ENCODE measurements around the gene SERGEF. TPM values are rescaled to one million over a fixed set of nuclear protein-coding genes. Genes with fewer than 3 reads are reported as not detected.
A peak's percentile ranks its signal among the peaks of the same experiment; 100 is the strongest.
"Not testable (repeated sequence)": the region's sequence is repeated elsewhere in the genome, so short reads cannot be mapped to it uniquely, and the experiment has no call there.

SERGEF gene
- total and polyA plus RNA-seq, 8 donors, result 16.2 to 26.1 (median 19.7) TPM

DNA sequence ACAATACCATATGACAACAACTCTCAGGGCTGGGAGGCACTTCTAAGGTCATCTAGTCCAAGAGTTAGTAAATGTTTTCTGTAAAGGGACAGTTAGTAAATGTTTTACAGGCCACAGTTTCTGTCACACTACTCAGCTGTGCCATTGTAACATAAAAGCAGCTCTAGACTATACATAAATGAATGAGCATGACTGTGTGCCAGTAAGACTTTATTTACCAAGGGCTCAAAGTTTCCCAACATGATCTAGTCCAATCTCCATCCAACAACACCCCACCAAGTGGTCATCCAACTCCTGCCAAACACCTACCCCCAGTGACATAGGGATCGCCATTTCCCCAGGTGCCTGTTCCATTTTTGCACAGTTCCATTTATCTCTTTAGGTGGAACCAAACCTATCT, 12.1 kb downstream of the SERGEF start:
- Histone ChIP-seq H3K36me3 (peaks cover 0 to 68% of the 10 kb centered on the region in 2 donors), H3K4me1 (no peaks in the 10 kb centered on the region), H3K4me3 (no peak overlapping the region), H3K27ac (no peak overlapping the region), H3K9me3 (no peaks in the 10 kb centered on the region), H3K27me3 (no peaks in the 10 kb centered on the region)
- TF ChIP-seq, protein P1, sequence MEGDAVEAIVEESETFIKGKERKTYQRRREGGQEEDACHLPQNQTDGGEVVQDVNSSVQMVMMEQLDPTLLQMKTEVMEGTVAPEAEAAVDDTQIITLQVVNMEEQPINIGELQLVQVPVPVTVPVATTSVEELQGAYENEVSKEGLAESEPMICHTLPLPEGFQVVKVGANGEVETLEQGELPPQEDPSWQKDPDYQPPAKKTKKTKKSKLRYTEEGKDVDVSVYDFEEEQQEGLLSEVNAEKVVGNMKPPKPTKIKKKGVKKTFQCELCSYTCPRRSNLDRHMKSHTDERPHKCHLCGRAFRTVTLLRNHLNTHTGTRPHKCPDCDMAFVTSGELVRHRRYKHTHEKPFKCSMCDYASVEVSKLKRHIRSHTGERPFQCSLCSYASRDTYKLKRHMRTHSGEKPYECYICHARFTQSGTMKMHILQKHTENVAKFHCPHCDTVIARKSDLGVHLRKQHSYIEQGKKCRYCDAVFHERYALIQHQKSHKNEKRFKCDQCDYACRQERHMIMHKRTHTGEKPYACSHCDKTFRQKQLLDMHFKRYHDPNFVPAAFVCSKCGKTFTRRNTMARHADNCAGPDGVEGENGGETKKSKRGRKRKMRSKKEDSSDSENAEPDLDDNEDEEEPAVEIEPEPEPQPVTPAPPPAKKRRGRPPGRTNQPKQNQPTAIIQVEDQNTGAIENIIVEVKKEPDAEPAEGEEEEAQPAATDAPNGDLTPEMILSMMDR (IDR thresholded peaks at IDR 0.05), result no peak
- ATAC-seq (no peak), DNase-seq (no peak)
- intact Hi-C loops (cut with DNase I), result no loop called here

GRCh38 chr11:18000128-18000527, 12.7 kb downstream of the SERGEF start:
- DNase-seq; H3K4me3 ChIP-seq; H3K4me1 ChIP-seq; ATAC-seq; intact Hi-C loops (cut with DNase I); H3K27ac ChIP-seq; H3K27me3 ChIP-seq; H3K9me3 ChIP-seq: not testable (repeated sequence)
- H3K36me3 ChIP-seq, result peaks cover 0 to 68% of the 10 kb centered on the region in 2 donors

DNA sequence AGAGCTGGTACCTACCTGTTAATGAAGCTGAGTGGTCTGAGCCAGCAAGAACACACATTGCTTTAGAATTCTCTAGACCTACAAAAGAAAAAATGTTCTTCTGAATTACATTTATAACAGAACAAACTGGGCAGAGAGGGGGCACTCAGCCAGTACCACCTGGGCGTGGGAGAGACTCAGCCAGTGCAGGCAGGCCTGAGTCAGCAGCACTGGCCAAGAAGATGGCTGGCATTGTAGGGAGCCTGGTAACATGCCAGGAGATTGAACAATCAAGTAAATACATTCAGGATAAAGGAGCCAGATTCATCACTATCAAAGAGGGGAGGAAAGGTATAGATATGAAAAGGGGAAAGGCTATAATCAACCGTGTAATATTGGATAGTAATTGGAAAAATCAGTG, 19.9 kb downstream of the SERGEF start:
- H3K9me3 ChIP-seq, result no peaks in the 10 kb centered on the region
- intact Hi-C loops (cut with DNase I), result no loop called here
- ATAC-seq (no peak), DNase-seq (no peak)
- no peak overlapping the region for H3K4me3 ChIP-seq
- TF ChIP-seq, protein P1 (IDR thresholded peaks at IDR 0.05), result no peak
- H3K27ac ChIP-seq, result no peak overlapping the region
- H3K36me3 ChIP-seq, result peaks cover 0 to 38% of the 10 kb centered on the region in 2 donors
- no peaks in the 10 kb centered on the region for H3K27me3 ChIP-seq
- H3K4me1 ChIP-seq, result no peaks in the 10 kb centered on the region

DNA sequence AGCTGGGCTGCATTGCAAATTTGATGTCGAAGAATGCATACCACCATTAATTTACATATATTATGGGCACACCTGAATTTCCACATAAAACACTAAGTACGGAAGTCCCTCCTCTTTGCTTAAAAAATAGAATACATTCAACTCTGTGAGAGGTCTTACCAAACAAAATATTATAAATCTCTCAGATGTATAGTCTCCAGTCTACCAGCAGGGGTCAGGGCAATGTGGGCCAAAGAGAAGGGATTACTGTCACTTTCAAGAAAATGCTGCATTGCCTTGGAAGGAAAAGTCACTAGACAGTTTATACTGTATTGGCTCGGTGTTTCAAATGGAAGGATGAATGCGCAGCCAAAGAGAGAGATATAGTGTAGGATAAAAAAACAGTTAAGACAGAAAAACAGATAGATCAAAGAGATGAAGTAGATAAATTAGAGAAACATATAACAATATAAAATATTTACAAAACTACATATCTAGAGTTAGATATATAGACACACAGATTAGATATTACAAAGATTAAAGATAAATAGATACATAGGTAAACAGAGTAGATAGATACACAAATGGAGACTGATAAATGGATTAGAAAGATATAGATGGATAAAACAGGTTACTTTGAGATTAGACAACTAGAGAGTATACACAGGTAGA, 20.9 kb downstream of the SERGEF start:
- TF ChIP-seq, protein P1 (IDR thresholded peaks at IDR 0.05), result peak; percentile 38 to 82
- Histone ChIP-seq H3K36me3 (peaks cover 0 to 48% of the 10 kb centered on the region in 2 donors), H3K4me3 (no peak overlapping the region), H3K4me1 (no peaks in the 10 kb centered on the region), H3K27ac (no peak overlapping the region), H3K9me3 (no peaks in the 10 kb centered on the region), H3K27me3 (no peaks in the 10 kb centered on the region)
- peak; percentile 84 for ATAC-seq
- intact Hi-C loops (cut with DNase I), result no loop called here
- peak in 1 of 4 donors; percentile 50 for DNase-seq

DNA sequence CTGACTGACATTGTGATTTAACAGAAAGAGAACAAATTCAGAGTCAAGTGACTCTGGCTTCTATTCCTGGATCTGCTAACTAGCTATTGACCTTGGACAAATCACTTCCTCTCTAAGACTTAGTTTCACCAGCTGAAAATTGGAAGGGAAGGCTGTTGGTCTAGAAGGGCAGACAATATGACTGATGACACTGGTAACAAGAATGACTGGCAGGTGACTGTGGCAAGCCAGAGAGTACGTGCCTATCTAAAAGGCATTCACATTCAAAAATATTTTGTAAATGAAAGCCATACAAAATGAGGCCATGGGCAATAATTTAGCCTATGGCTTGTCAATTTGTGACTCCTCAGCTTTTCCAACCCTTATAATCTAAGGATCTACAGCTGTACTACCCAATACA, 23.5 kb downstream of the SERGEF start:
- intact Hi-C loops (cut with DNase I), result no loop called here
- ATAC-seq, result no peak
- Histone ChIP-seq H3K4me3 (no peak overlapping the region), H3K27ac (no peak overlapping the region), H3K9me3 (no peaks in the 10 kb centered on the region), H3K36me3 (peaks cover 0 to 48% of the 10 kb centered on the region in 2 donors), H3K4me1 (peaks cover 0 to 4% of the 10 kb centered on the region in 2 donors), H3K27me3 (no peaks in the 10 kb centered on the region)
- TF ChIP-seq, protein P1 (IDR thresholded peaks at IDR 0.05), result no peak
- DNase-seq, result no peak

GRCh38 chr11:17988465-17988864, 24.4 kb downstream of the SERGEF start:
- Histone ChIP-seq H3K27ac (no peak overlapping the region), H3K27me3 (no peaks in the 10 kb centered on the region), H3K4me3 (no peak overlapping the region), H3K9me3 (no peaks in the 10 kb centered on the region), H3K36me3 (peaks cover 0 to 39% of the 10 kb centered on the region in 2 donors), H3K4me1 (peaks cover 0 to 4% of the 10 kb centered on the region in 2 donors)
- intact Hi-C loops (cut with DNase I), result no loop called here
- DNase-seq, result no peak
- TF ChIP-seq, protein P1 (IDR thresholded peaks at IDR 0.05), result no peak
- ATAC-seq, result no peak

Data from left lung (tissue), 10 donors.